H1 (cell line): ENCODE data around the gene PEPD. TPM values are rescaled to one million over a fixed set of nuclear protein-coding genes. Genes with fewer than 3 reads are reported as not detected.

Experiments
- BCL11A ChIP-seq, 2 experiments: IDR thresholded peaks; one replicate each; pipeline ENCODE4 v1.6.1; 2011; ENCODE audit warnings: low read depth in 2 of 2, low read length in 2 of 2, mild to moderate bottlenecking in 2 of 2
- CHD7 ChIP-seq: fragments of 300-600 bp; sonication (generic); IDR thresholded peaks from 2 replicates; pipeline ENCODE4 v1.7.1; 2012; ENCODE audit warnings: low read length, moderate library complexity, mild to moderate bottlenecking, inconsistent platforms; ENCODE audit not compliant: insufficient replicate concordance
- CREB1 ChIP-seq: IDR thresholded peaks from 2 replicates; pipeline ENCODE4 v1.6.1; 2012; ENCODE audit warnings: inconsistent platforms
- GABPA ChIP-seq: IDR thresholded peaks from 2 replicates; pipeline ENCODE4 v1.6.1; 2011; ENCODE audit warnings: mild to moderate bottlenecking, low read length, moderate library complexity, borderline replicate concordance; ENCODE audit not compliant: insufficient read depth
- GTF2F1 ChIP-seq: IDR thresholded peaks from 2 replicates; pipeline ENCODE4 v1.6.1; 2012; ENCODE audit warnings: low read depth, low read length, improper control_type of control experiment, borderline replicate concordance
- HDAC6 ChIP-seq: IDR thresholded peaks from one replicate; pipeline ENCODE4 v1.7.1; 2012; ENCODE audit warnings: low read depth, mild to moderate bottlenecking, inconsistent platforms, low read length, moderate library complexity
- JUND ChIP-seq: IDR thresholded peaks from 2 replicates; pipeline ENCODE4 v1.6.1; 2011; ENCODE audit warnings: mild to moderate bottlenecking, improper control_type of control experiment, low read length
- PHF8 ChIP-seq: fragments of 200-600 bp; sonication (generic); conservative IDR thresholded peaks from 2 replicates; pipeline ENCODE4 v1.7.1; 2012; ENCODE audit warnings: low read depth, mild to moderate bottlenecking, inconsistent platforms, low read length, moderate library complexity
- RBBP5 ChIP-seq: IDR thresholded peaks from 2 replicates; pipeline ENCODE4 v1.7.1; 2012; ENCODE audit warnings: low read depth, mild to moderate bottlenecking, inconsistent platforms, low read length, moderate library complexity, borderline replicate concordance
- RFX5 ChIP-seq: IDR thresholded peaks from 2 replicates; pipeline ENCODE4 v1.6.1; 2011; ENCODE audit warnings: low read depth, low read length, improper control_type of control experiment, borderline replicate concordance
- SP2 ChIP-seq: IDR thresholded peaks from 2 replicates; pipeline ENCODE4 v1.6.1; 2012; ENCODE audit warnings: mild to moderate bottlenecking, low read length, inconsistent platforms
- TEAD4 ChIP-seq: IDR thresholded peaks from 2 replicates; pipeline ENCODE4 v1.6.1; 2012; ENCODE audit warnings: low read depth, low read length, inconsistent platforms, mixed read lengths
- polyA plus RNA-seq, 7 experiments: library from polyadenylated mRNA; depleted of rRNA in 3 of 7; stranded (reverse) in 5 of 7; unstranded in 2 of 7; fragments of >200 nt in 5 of 7; fragments of 200-250 nt in 2 of 7; gene quantifications; 1 replicate in 5 of 7; 2 replicates in 1 of 7; 4 replicates in 1 of 7; pipeline versions ENCODE4 v1.2.1 to v1.2.3, GENCODE V29; 2011 to 2013; ENCODE audit warnings: missing spikeins in 2 of 7, mixed read lengths in 2 of 7
- total RNA-seq: library from RNA; stranded (reverse); fragmentation: NEBNext Ultra II Directional; extraction: Animal tissue kit (Norgen Biotek cat#: 25700); gene quantifications from 2 replicates; pipeline ENCODE4 v1.2.1, GENCODE V29; 2021

PEPD gene
- total and polyA plus RNA-seq, 2 of the 8 experiments (the other 6 are each of a cell fraction or from before 2014, with no cell fraction given): 84.1 to 178 TPM

GRCh38 chr19:33449799-33450198 is 71.8 kb downstream of the PEPD start (continued):
- TF ChIP-seq CHD7: no peak
- no peak for TF ChIP-seq JUND
- TF ChIP-seq SP2: no peak
- TF ChIP-seq PHF8: no peak
- no peak for TF ChIP-seq GTF2F1
- no peak for TF ChIP-seq CREB1
- TF ChIP-seq GABPA: no peak
- no peak for TF ChIP-seq BCL11A (IDR thresholded peaks at IDR 0.05; ENCODE audit: low read depth in 2 of 2, low read length in 2 of 2)
- no peak for TF ChIP-seq HDAC6
- TF ChIP-seq RFX5: no peak
- TF ChIP-seq TEAD4: no peak
- TF ChIP-seq RBBP5: no peak
